WTC11 (cell line): ENCODE measurements around the gene ZNF3. TPM values are rescaled to one million over a fixed set of nuclear protein-coding genes. Genes with fewer than 3 reads are reported as not detected.

Experiments
- ATAC-seq: fragments of 200-7000 bp; cut with Tn5 transposase; 2 replicates; pipeline ENCODE4 v1.10.0; 2021; ENCODE audit warnings: mild to moderate bottlenecking, moderate library complexity
- CTCF ChIA-PET: fragments of 300-600 bp; sonication (Branson Sonifier 250); formaldehyde crosslinking; loops from one replicate; lab custom pipeline; 2021; ENCODE audit warnings: antibody characterized with exemption; lab: Charles Lee
- POLR2A ChIA-PET: fragments of 350-600 bp; sonication (Branson Sonifier 250); formaldehyde crosslinking; loops from one replicate; lab custom pipeline; 2021; ENCODE audit warnings: antibody characterized with exemption; lab: Charles Lee
- DNase-seq: peaks from one replicate; pipeline ENCODE4 v3.0.0; 2021; ENCODE audit warnings: low spot score
- H3K27ac Mint-ChIP-seq: 2 replicates; pipeline ENCODE4 v1.8.0; 2021; ENCODE audit warnings: mixed read lengths
- H3K27me3 Mint-ChIP-seq: 2 replicates; pipeline ENCODE4 v1.8.0; 2021; ENCODE audit warnings: low read depth, mild to moderate bottlenecking, moderate library complexity, mixed read lengths
- H3K36me3 Mint-ChIP-seq: 2 replicates; pipeline ENCODE4 v1.8.0; 2021; ENCODE audit warnings: mixed read lengths
- H3K4me1 Mint-ChIP-seq: 2 replicates; pipeline ENCODE4 v1.8.0; 2022; ENCODE audit warnings: mixed read lengths
- H3K4me3 Mint-ChIP-seq: 2 replicates; pipeline ENCODE4 v1.8.0; 2021; ENCODE audit warnings: mild to moderate bottlenecking, moderate library complexity, mixed read lengths
- H3K9me3 Mint-ChIP-seq: 2 replicates; pipeline ENCODE4 v1.8.0; 2021; ENCODE audit warnings: mixed read lengths
- AFF4 ChIP-seq: sonication (generic); formaldehyde crosslinking; IDR thresholded peaks from 2 replicates; pipeline ENCODE4 v1.8.1; 2023; ENCODE audit warnings: mild to moderate bottlenecking, missing genetic modification reagents, borderline replicate concordance
- ARID4B ChIP-seq: sonication (generic); formaldehyde crosslinking; IDR thresholded peaks from 2 replicates; pipeline ENCODE4 v1.8.0; 2023; ENCODE audit warnings: missing genetic modification reagents, mild to moderate bottlenecking, borderline replicate concordance
- CBFB ChIP-seq: sonication (generic); formaldehyde crosslinking; IDR thresholded peaks from 2 replicates; pipeline ENCODE4 v1.8.1; 2022; ENCODE audit warnings: mild to moderate bottlenecking, low read depth, missing genetic modification reagents
- CDX4 ChIP-seq: fragments of 250-450 bp; sonication (Bioruptor Pico); IDR thresholded peaks from 2 replicates; pipeline ENCODE4 v1.9.0; 2021; ENCODE audit warnings: moderate library complexity, mild to moderate bottlenecking, inconsistent platforms, borderline replicate concordance
- CREB1 ChIP-seq: sonication (generic); formaldehyde crosslinking; IDR thresholded peaks from 2 replicates; pipeline ENCODE4 v1.8.0; 2023; ENCODE audit warnings: mild to moderate bottlenecking, missing genetic modification reagents
- CTCF ChIP-seq: fragments of 200-600 bp; IDR thresholded peaks from 2 replicates; pipeline ENCODE4 v1.8.0; 2022; ENCODE audit warnings: antibody characterized with exemption
- FOXJ3 ChIP-seq: sonication (generic); formaldehyde crosslinking; IDR thresholded peaks from 2 replicates; pipeline ENCODE4 v1.9.0; 2021; ENCODE audit warnings: missing genetic modification reagents, mild to moderate bottlenecking, borderline replicate concordance
- FOXK1 ChIP-seq: sonication (generic); formaldehyde crosslinking; IDR thresholded peaks from 2 replicates; pipeline ENCODE4 v1.8.0; 2022; ENCODE audit warnings: mild to moderate bottlenecking, moderate library complexity, missing genetic modification reagents
- FOXP1 ChIP-seq: sonication (generic); formaldehyde crosslinking; IDR thresholded peaks from 2 replicates; pipeline ENCODE4 v1.8.0; 2022; ENCODE audit warnings: missing genetic modification reagents, mild to moderate bottlenecking, moderate library complexity, borderline replicate concordance
- GABPB1 ChIP-seq: sonication (generic); formaldehyde crosslinking; IDR thresholded peaks from 2 replicates; pipeline ENCODE4 v1.8.1; 2023; ENCODE audit warnings: mild to moderate bottlenecking, missing genetic modification reagents
- GRHL2 ChIP-seq: fragments of 250-450 bp; sonication (Bioruptor Pico); IDR thresholded peaks from 2 replicates; pipeline ENCODE4 v1.8.0; 2022; ENCODE audit warnings: mild to moderate bottlenecking, moderate library complexity; ENCODE audit not compliant: insufficient replicate concordance, severe bottlenecking
- JUN ChIP-seq: sonication (generic); formaldehyde crosslinking; IDR thresholded peaks from 2 replicates; pipeline ENCODE4 v1.8.0; 2023; ENCODE audit warnings: mild to moderate bottlenecking, missing genetic modification reagents
- MAX ChIP-seq: sonication (generic); formaldehyde crosslinking; IDR thresholded peaks from 2 replicates; pipeline ENCODE4 v1.8.0; 2022; ENCODE audit warnings: mild to moderate bottlenecking, missing genetic modification reagents
- NR1H2 ChIP-seq: sonication (generic); formaldehyde crosslinking; IDR thresholded peaks from 2 replicates; pipeline ENCODE4 v1.9.0; 2021; ENCODE audit warnings: mild to moderate bottlenecking, moderate library complexity, missing genetic modification reagents
- SMAD4 ChIP-seq: sonication (generic); formaldehyde crosslinking; IDR thresholded peaks from 2 replicates; pipeline ENCODE4 v1.8.0; 2022; ENCODE audit warnings: mild to moderate bottlenecking, missing genetic modification reagents
- SOX15 ChIP-seq: fragments of 250-450 bp; sonication (Bioruptor Pico); IDR thresholded peaks from 2 replicates; pipeline ENCODE4 v1.9.0; 2021; ENCODE audit warnings: mild to moderate bottlenecking
- USF1 ChIP-seq: sonication (generic); formaldehyde crosslinking; IDR thresholded peaks from 2 replicates; pipeline ENCODE4 v1.8.0; 2022; ENCODE audit warnings: mild to moderate bottlenecking, missing genetic modification reagents
- USF2 ChIP-seq: sonication (generic); formaldehyde crosslinking; IDR thresholded peaks from 2 replicates; pipeline ENCODE4 v1.8.1; 2023; ENCODE audit warnings: mild to moderate bottlenecking, missing genetic modification reagents, moderate library complexity
- ZBTB21 ChIP-seq: sonication (generic); formaldehyde crosslinking; IDR thresholded peaks from 2 replicates; pipeline ENCODE4 v1.8.1; 2023; ENCODE audit warnings: mild to moderate bottlenecking, missing genetic modification reagents, borderline replicate concordance
- total RNA-seq: library from RNA; stranded (reverse); gene quantifications from 3 replicates; pipeline ENCODE4 v1.2.3, GENCODE V29; 2021

The ZNF3 gene
- total RNA-seq, 1 experiment from 2014 or later, result 48.3 TPM

GRCh38 chr7:100079024-100079560 lies 2.4 kb downstream of the ZNF3 start:
- H3K9me3 Mint-ChIP-seq, result peaks cover 21% of the 10 kb centered on the region
- H3K4me3 Mint-ChIP-seq, result peak overlapping the region; percentile 15
- no peaks in the 10 kb centered on the region for H3K27me3 Mint-ChIP-seq
- peak overlapping the region; percentile 48 for H3K27ac Mint-ChIP-seq
- CTCF ChIA-PET, result interaction anchor here (1.1 kb wide), 1 partner anchor 87 kb away, joined by 3 read pairs; no protein-coding TSS in a partner anchor
- H3K4me1 Mint-ChIP-seq, result peaks cover 23% of the 10 kb centered on the region
- POLR2A ChIA-PET, result no interaction called here
- TF ChIP-seq ARID4B (CRISPR knock-in tag) (no peak), GABPB1 (CRISPR knock-in tag) (peak; percentile 24; the same call in 1 of the 2 replicates), GRHL2 (CRISPR knock-in tag) (no peak)
- no peak for DNase-seq
- ATAC-seq, result no peak
- H3K36me3 Mint-ChIP-seq, result peaks cover 61% of the 10 kb centered on the region

- H3K4me1 Mint-ChIP-seq, result peaks cover 12% of the 10 kb centered on the region
- ChIA-PET CTCF (no interaction called here), POLR2A (no interaction called here)
- no peak overlapping the region for H3K27ac Mint-ChIP-seq
- no peak for TF ChIP-seq USF2 (CRISPR knock-in tag)
- peaks cover under 1% of the 10 kb centered on the region for H3K27me3 Mint-ChIP-seq
- ATAC-seq (no peak), DNase-seq (no peak)
- H3K4me3 Mint-ChIP-seq, result no peak overlapping the region
- H3K36me3 Mint-ChIP-seq, result peaks cover 80% of the 10 kb centered on the region
- H3K9me3 Mint-ChIP-seq, result peaks cover 30% of the 10 kb centered on the region
Observed at GRCh38 chr7:100077205-100077604, 4.3 kb downstream of the ZNF3 start.

- H3K27ac Mint-ChIP-seq, result no peak overlapping the region
- TF ChIP-seq USF1 (CRISPR knock-in tag) (no peak), CBFB (CRISPR knock-in tag) (no peak), FOXP1 (CRISPR knock-in tag) (no peak), GRHL2 (CRISPR knock-in tag) (no peak), CREB1 (CRISPR knock-in tag) (no peak), NR1H2 (CRISPR knock-in tag) (no peak), JUN (CRISPR knock-in tag) (no peak), MAX (CRISPR knock-in tag) (no peak), ZBTB21 (CRISPR knock-in tag) (no peak), CTCF (no peak), CDX4 (no peak), SMAD4 (CRISPR knock-in tag) (no peak), FOXJ3 (CRISPR knock-in tag) (no peak), SOX15 (no peak), FOXK1 (CRISPR knock-in tag) (no peak), AFF4 (CRISPR knock-in tag) (no peak)
- TF ChIP-seq, all 79 proteins: peak for 0
- H3K4me1 Mint-ChIP-seq, result peaks cover 8% of the 10 kb centered on the region
- no peak overlapping the region for H3K4me3 Mint-ChIP-seq
- DNase-seq (no peak), ATAC-seq (no peak)
- H3K27me3 Mint-ChIP-seq, result peaks cover 13% of the 10 kb centered on the region
- peaks cover 93% of the 10 kb centered on the region for H3K36me3 Mint-ChIP-seq
- ChIA-PET CTCF (interaction anchor here (1.1 kb wide), 1 partner anchor 85 kb away, joined by 3 read pairs; no protein-coding TSS in a partner anchor), POLR2A (no interaction called here)
- peaks cover 48% of the 10 kb centered on the region for H3K9me3 Mint-ChIP-seq
Observed at GRCh38 chr7:100075418-100075817, 6.1 kb downstream of the ZNF3 start.
